Activated T-cell treated with anti-CD3 and anti-CD28 coated beads for 24 hours (primary cell): Measurements from ENCODE around the gene TRIOBP.

Experiments used
- DNase-seq: peaks from one replicate; pipeline ENCODE4 v3.0.0-alpha.2; 2020; ENCODE audit warnings: low read depth

Gene TRIOBP

DNA sequence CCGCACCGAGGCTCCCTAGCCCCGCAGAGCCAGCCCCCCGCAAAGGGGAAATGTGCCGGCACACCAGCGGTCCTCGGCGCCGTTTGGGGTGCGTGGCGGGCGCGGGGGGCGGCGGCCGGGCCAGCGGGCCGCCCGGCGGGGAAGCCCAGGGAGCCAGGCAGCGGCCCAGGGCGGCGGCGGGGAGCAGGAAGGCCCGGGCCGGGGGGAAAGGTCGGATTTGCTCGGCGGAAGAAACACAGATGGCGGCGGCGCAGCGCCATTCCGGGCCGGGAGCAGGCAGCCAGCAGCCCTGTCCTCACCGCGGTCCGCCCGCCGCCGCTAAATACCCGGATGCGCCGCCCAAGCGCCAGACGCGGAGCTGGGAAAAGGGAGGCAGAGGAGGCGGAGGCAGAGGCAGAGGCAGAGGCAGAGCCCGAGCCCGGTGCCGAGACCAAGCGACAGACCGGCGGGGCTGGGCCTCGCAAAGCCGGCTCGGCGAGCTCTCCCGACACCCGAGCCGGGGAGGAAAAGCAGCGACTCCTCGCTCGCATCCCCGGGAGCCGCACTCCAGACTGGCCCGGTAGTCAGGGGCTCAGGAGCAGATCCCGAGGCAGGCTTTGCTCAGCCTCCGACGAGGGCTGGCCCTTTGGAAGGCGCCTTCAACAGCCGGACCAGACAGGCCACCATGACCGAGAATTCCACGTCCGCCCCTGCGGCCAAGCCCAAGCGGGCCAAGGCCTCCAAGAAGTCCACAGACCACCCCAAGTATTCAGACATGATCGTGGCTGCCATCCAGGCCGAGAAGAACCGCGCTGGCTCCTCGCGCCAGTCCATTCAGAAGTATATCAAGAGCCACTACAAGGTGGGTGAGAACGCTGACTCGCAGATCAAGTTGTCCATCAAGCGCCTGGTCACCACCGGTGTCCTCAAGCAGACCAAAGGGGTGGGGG lies 108.3 kb downstream of the TRIOBP start:
- DNase-seq = peak; percentile 67

DNA sequence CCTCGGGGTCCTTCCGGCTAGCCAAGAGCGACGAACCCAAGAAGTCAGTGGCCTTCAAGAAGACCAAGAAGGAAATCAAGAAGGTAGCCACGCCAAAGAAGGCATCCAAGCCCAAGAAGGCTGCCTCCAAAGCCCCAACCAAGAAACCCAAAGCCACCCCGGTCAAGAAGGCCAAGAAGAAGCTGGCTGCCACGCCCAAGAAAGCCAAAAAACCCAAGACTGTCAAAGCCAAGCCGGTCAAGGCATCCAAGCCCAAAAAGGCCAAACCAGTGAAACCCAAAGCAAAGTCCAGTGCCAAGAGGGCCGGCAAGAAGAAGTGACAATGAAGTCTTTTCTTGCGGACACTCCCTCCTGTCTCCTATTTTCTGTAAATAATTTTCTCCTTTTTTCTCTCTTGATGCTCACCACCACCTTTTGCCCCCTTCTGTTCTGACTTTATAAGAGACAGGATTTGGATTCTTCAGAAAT lies 109.0 kb downstream of the TRIOBP start:
- no peak for DNase-seq

DNA sequence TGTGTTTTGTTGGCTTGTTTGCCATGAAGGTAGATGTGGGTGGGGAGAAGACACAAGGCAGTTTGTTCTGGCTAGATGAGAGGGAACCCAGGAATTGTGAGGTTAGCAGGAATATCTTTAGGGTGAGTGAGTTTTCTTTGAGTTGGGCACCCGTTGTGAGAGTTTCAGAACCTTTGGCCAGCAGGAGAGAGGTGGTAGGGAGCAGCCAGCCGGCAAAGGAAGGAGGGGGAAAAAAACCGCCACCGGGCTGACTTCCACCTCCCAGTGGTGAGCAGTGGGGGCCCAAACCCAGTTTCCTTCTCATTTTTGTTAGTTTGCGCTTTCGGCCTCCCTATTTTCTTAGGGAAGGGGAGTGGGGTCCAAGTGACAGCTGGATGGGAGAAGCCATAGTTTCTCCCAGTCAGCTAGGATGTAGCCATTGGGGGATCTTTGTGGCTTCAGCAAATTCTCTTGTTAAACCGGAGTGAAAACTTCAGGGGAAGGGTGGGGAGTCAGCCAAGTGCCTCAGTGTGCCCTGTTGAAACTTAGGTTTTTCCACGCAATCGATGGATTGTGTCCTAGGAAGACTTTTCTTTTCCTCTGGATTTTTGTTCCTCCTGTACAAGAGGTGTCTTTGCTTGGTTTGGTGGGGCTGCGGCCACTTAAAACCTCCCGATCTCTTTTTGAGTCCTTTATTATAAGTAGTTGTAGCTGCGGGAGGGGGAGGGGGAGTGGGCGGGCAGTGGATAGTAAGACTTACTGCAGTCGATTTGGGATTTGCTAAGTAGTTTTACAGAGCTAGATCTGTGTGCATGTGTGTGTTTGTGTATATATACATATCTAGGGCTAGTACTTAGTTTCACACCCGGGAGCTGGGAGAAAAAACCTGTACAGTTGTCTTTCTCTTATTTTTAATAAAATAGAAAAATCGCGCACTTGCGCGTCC lies 109.8 kb downstream of the TRIOBP start:
- DNase-seq = no peak

DNA sequence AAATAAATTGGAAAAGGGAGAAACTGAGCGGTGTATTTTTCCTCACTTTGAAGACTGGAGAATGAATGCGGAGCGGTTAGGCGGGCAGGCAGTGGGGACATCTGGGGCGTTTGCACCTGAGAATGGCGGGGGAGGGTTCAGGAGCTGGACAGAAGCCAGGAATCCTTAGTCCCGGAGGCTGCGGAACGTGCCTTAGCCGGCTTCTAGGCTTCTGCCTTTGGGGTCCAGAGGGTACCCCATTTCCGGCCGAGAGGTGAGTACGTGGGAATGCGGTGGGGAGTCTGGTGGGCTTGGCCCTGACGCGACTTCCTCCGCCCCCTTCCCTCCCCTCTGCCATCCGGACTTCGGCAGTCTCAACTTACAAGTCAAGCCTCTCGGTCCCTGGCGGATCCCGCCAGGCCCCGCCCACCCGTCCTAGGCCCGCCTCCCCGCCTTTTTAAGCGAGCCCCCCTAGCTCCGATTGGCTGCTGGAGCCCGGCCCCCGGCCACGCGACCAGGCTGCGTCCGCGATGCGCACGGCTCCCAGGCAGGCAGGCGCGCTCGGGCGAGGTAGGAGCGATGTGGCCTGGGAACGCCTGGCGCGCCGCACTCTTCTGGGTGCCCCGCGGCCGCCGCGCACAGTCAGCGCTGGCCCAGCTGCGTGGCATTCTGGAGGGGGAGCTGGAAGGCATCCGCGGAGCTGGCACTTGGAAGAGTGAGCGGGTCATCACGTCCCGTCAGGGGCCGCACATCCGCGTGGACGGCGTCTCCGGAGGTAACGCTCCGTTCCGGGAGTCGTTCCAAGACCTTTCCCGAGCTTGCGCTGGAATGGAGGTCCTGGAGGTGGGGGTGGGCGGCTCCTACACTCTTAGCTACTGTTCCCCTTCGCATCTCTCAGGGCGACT lies 110.8 kb downstream of the TRIOBP start, which contains the start of gene GCAT:
Gene GCAT (plus strand): TSS at position 525 of the 884 bp plus-strand sequence. CDS start 34 bp downstream, at position 559.
- peak; percentile 89 for DNase-seq

DNA sequence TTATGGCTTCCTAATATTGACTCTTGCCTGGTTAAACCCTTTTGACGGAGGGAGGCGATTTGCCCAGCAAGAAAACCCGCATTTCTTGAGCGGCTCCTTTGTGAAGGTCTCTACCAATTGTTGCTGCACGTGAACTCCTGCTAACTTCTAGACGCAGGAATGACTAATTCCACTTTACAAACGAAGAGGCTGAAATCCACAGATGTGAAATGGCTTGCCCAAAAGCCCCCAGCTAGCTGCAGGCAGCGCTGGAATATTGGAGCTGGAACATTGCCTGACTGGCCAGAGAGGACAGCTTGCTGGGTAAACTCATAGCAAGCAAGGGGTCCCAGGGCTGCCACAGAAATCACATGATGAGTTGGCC lies 111.4 kb downstream of the TRIOBP start:
- DNase-seq = no peak

DNA sequence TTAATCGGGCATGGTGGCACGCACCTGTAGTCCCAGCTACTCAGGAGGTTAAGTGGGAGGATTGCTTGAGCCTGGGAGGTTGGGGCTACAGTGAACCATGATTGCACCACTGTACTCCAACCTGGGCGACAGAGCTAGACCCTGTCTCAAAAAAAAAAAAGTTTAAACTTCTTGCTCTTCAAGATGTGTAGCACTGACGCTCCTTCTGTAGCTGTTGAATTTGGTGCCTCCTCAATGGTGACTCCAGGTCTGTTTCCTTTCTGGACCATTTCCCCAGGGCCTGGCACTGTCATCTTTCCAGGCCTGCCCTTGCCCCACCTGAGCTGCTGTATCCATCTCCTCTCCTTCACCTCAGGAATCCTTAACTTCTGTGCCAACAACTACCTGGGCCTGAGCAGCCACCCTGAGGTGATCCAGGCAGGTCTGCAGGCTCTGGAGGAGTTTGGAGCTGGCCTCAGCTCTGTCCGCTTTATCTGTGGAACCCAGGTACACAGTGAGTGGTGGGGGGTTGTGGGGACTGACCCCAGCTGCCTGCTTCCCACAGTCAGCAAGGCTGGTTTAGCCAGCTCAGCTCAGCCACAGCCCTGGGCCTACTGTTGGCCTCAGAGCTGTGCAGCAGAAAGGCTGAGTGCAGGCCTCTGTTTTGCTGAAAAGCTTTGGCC lies 113.0 kb downstream of the TRIOBP start:
- no peak for DNase-seq

DNA sequence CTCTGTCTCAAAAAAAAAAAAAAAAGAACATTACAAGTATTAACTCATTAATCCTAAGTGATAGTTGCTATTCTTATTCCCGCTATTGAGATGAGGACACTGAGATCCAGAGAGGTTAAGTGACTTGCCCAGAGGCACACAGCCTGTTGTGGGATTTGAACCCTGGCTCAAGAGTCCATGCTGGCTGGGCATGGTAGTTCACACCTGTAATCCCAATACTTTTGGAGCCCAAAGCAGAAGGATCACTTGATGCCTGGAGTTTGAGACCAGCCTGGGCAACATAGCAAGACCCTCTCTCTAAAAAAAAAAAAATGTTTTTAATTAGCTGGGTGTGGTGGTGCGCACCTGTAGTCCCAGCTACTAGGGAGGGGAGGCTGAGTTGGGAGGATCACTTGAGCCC lies 115.0 kb downstream of the TRIOBP start:
- DNase-seq = no peak

DNA sequence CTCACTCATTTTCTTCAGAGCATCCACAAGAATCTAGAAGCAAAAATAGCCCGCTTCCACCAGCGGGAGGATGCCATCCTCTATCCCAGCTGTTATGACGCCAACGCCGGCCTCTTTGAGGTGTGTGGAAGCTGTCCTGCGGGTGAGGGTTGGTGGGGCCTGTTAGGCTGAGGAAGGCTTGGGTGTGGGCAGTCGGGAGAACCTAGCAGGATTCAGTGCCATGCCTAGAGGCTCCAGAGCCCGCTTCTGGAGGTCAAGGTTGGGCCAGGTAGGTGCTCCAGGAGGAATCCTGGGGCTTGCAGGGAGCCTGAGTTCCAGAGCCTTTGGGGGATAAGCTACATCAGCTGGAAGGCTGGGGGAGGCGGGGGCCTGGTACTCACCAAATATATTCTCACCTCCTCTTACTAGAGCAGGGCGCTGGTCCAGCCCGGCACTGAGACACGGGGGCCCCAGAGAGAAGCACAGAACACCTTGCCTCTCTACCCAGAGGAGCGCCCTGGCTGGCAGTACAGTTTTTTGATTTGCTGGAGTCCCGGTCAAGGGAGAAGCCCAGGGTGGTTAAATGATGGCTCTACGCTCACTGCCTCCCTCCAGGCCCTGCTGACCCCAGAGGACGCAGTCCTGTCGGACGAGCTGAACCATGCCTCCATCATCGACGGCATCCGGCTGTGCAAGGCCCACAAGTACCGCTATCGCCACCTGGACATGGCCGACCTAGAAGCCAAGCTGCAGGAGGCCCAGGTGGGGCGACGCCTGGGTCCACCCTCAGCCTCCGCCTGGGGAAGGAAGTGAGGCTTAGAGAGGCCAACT lies 116.2 kb downstream of the TRIOBP start:
- DNase-seq = no peak

DNA sequence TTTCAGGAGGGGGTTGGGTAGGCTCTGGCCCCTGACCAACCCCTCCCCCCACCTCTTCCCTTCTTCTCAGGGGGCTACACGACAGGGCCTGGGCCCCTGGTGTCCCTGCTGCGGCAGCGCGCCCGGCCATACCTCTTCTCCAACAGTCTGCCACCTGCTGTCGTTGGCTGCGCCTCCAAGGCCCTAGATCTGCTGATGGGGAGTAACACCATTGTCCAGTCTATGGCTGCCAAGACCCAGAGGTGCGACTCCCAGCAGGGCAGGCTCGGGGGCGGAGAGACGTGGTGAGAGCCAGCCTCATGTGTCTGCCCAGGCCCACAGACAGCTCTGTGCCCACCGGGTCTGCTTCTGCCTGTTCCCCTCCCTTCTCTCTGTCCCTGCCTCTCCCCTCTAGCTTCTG lies 118.7 kb downstream of the TRIOBP start:
- DNase-seq = no peak

DNA sequence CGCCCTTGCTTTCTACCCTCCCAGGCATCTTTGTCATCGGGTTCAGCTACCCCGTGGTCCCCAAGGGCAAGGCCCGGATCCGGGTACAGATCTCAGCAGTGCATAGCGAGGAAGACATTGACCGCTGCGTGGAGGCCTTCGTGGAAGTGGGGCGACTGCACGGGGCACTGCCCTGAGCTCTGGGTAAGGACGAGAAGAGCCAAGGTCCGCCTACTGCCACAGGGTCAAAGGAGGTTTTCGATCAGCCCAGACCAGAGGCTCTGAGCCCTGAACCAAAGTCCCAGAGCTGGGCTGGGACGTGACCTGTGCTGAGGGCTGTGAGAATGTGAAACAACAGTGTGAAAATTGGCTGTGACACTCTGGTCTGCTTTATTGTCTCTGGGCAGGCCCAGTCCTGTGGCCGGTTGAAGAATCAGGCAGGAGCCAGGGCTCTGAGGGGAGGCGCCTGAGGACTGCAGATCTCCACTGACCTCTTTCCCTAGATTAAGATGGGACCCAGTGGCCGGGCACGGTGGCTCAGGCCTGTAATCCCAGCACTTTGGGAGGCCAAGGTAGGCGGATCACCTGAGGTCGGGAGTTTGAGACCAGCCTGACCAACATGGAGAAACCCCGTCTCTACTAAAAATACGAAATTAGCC lies 119.8 kb downstream of the TRIOBP start:
- DNase-seq = no peak

DNA sequence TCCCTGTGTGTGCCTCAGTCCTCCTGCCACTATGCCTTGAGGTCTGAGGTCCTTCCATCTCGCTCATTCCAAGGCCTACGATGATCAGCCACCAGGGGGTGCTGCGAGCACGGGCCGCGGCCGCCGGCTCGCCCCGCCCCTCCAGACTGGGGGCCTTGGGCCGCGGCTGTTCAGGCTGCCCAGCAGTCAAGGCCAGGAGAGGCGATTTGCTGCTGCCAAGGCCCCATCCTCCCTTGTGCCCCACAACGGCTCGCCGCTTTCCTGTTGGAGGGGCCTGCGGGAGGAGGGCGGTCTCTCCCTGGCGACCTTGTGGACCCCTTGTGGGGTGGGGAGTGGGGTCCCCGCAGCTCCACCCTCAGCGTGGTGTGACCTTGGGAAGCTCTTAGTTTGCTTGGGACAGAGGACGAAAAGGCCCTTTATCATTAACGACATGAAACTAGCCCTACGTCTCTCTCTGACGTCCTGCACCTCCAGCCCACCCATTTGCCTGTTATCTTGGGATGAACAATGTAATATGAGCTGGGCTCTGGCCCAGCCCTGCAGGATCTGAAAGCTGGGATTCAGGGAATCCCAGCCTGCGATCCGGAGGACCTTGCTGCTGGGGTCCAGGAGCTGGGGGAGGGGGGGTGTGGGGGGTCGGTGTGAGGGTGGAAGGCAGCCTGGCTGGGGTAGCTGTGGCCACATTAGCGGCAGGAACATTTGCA lies 121.0 kb downstream of the TRIOBP start:
- peak; percentile 71 for DNase-seq

DNA sequence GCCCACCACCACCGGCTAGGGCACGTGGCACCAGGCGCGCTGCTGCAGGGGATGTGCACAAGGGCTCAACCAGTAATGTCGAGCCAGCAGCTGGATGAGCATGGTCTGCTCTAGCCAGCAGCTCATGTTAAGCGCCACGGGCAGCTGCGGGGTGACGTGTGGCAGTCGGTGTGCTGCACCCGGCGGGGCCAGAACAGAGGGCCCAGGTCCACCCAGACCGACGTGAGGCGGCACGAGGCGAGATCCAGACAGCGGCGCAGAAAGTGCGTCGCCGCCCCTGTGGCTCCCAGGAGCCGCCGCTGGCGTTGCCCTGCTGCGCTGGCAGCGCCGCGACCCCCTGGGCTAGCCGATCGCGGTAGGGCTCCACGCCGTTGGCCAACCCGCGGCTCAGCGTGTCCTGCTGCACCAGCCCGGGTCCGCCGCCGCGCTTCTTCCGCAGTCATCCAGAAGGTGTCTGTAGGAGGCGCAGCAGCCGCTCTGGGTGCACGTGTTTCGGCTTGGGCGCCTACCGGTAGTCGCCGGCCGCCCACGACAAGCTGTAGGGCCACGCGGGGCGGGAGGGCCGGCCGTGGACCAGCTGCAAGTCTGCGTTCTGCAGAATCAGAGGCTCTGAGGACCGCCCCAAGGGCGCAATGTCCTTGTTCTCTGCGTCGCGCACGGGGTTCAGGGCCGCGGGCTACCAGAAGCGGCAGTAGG lies 121.7 kb downstream of the TRIOBP start:
- peak; percentile 37 for DNase-seq

DNA sequence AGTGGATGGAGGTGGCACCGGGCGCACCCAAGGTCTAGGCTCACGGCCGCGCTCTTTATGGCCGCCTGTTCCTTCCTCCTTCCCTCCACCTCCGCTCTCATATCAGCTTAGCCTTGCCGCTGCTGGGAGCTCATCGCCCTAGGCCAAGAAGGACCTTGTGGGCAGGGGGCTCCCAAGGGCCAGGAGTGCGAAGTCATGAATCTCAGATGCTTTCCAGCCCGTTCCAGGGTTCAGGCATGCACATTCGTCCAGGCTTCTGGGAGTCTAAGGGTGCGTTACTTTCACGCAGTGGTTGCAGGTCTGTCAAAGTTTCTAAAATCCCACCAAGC lies 122.2 kb downstream of the TRIOBP start:
- no peak for DNase-seq

DNA sequence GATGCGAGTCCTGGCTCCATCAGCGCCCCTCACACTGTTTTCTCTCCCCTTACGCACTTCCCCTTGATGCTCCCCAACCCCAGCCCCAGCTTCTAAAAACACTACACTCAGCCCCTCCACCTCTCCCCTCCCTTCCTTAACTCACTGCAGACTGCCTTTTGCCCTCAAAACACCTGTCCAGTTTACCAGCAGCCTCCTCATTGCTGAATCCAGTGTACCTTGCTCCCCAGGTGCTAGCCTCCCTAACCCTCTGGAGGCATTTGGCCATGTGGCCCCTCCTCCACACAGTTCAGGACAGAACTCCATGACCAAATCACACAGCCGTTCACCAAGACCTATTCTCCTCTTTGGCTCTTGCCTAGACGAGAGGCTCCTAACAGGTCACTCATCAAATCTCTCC lies 123.5 kb downstream of the TRIOBP start:
- DNase-seq = no peak

DNA sequence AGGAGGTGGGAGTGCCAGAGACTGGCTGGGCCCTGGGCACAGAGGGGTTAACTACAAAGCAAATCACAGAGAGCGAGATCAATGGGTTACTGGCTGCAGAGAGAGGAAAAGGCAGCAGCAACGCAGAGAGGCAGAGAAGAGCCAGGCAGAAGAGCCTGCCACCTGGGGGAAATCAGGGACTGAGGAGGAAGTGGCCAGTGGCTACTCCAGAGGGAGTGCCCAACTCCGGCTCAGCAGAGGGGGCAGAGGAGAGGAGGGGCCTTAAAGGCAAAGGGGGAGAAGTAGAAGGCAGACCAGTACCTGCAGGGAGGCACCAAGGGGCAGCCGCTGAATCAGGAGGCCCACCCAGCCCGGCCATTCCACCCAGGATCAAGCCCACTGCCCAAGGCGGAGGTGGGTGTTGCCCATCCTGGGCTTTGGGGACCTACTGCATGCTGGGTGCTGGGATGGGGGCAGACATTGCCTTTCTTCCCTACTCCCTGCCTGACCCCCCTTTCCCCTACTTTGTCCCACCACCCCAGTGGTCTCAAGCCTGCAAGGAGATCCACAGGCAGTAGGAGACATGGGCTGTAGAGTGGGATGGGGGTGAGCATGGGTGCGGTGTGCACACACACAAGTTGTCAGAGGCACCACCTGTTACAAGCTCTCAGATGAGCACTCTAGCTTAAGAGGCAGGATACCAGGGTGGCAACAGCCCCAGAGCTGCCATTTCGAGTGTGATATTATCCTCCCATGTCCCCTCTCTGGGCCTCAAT lies 125.4 kb downstream of the TRIOBP start:
- no peak for DNase-seq

DNA sequence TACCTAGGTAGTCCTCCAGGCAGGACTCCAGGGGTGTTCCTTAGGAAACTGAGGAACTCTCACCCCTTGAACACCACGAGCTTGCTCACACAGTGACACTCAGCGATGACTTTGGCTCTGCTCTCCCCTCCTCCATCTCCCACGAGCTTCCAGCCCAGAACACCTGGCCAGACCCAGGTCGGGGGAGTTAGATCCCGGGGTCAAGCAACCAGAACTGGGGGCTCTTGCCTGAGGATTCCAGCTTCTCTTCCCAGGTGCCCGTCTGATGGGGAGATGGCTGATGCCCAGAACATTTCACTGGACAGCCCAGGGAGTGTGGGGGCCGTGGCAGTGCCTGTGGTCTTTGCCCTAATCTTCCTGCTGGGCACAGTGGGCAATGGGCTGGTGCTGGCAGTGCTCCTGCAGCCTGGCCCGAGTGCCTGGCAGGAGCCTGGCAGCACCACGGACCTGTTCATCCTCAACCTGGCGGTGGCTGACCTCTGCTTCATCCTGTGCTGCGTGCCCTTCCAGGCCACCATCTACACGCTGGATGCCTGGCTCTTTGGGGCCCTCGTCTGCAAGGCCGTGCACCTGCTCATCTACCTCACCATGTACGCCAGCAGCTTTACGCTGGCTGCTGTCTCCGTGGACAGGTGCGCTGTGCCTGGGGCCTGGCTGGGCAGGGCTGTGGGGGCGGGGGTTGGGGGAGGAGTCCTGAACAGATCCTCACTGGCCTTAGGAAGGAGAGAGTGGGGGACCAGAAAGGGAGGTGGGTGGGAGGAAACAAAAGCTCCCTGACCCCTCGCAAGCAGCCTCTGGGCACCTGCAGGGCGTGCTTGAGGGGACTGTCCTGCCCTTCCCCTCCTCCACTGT lies 126.5 kb downstream of the TRIOBP start, which contains the start of gene GALR3:
Gene GALR3 (plus strand): TSS at position 249 of the 852 bp plus-strand sequence. CDS start 25 bp downstream, at position 274.
- no peak for DNase-seq
